ENCODE data around the gene GBGT1.

- TF ChIP-seq CTCF (conservative IDR thresholded peaks at IDR 0.05 in 1 of 2, IDR thresholded peaks at IDR 0.05 in 1 of 2; ENCODE audit: extremely low read depth in 1 of 2, insufficient read depth in 1 of 2, low read depth in 1 of 2, low read length in 2 of 2) (no peak), EZH2 (IDR thresholded peaks at IDR 0.05; ENCODE audit: borderline replicate concordance, low read length) (no peak)
These were observed 46.2 kb downstream of the GBGT1 start for GRCh38 chr9:133117271-133118178.
